Neural progenitor cell (in vitro differentiated cells): ENCODE measurements around the gene ADGRA3. TPM values are rescaled to one million over a fixed set of nuclear protein-coding genes. Genes with fewer than 3 reads are reported as not detected.

ENCODE experiments used
- DNase-seq: peaks from one replicate; pipeline ENCODE4 v3.0.0-alpha.2; 2016; ENCODE audit warnings: low spot score
- H2AFZ ChIP-seq: fragments of 200-600 bp; sonication (generic); replicated peaks from 2 replicates; pipeline ENCODE4 v1.6.1; 2016; ENCODE audit warnings: antibody characterized with exemption
- H3F3A ChIP-seq: fragments of 200-600 bp; sonication (generic); 2 replicates; pipeline ENCODE4 v1.6.1; 2016; ENCODE audit warnings: antibody characterized with exemption, low read depth
- H3K27ac ChIP-seq: fragments of 200-600 bp; sonication (generic); 2 replicates; pipeline ENCODE4 v1.5.1; 2016; ENCODE audit warnings: mild to moderate bottlenecking
- H3K27me3 ChIP-seq: fragments of 200-600 bp; sonication (generic); 2 replicates; pipeline ENCODE4 v1.6.1; 2016; ENCODE audit warnings: mild to moderate bottlenecking, moderate library complexity
- H3K36me3 ChIP-seq: fragments of 200-600 bp; sonication (generic); 2 replicates; pipeline ENCODE4 v1.5.1; 2016
- H3K4me1 ChIP-seq: fragments of 200-600 bp; sonication (generic); 2 replicates; pipeline ENCODE4 v1.6.1; 2016; ENCODE audit warnings: mixed run types
- H3K4me2 ChIP-seq: fragments of 200-600 bp; sonication (generic); 2 replicates; pipeline ENCODE4 v1.6.1; 2016
- H3K4me3 ChIP-seq: fragments of 200-600 bp; sonication (generic); 2 replicates; pipeline ENCODE4 v1.5.1; 2016
- H3K79me2 ChIP-seq: fragments of 200-600 bp; sonication (generic); 2 replicates; pipeline ENCODE4 v1.6.1; 2016; ENCODE audit warnings: low read depth
- H3K9ac ChIP-seq: fragments of 200-600 bp; sonication (generic); 2 replicates; pipeline ENCODE4 v1.6.1; 2016
- H3K9me3 ChIP-seq: fragments of 200-600 bp; sonication (generic); 2 replicates; pipeline ENCODE4 v1.5.1; 2016; ENCODE audit warnings: low read depth
- H4K20me1 ChIP-seq: fragments of 200-600 bp; sonication (generic); 2 replicates; pipeline ENCODE4 v1.6.1; 2016; ENCODE audit warnings: low read depth
- H3K27ac Mint-ChIP-seq: 3 replicates; pipeline ENCODE4 v1.8.0; 2021; ENCODE audit warnings: mixed read lengths
- H3K27me3 Mint-ChIP-seq: 2 replicates; pipeline ENCODE4 v1.8.0; 2022; ENCODE audit warnings: low read depth, mild to moderate bottlenecking, inconsistent platforms, moderate library complexity, mixed read lengths; ENCODE audit not compliant: insufficient read depth
- H3K36me3 Mint-ChIP-seq: 3 replicates; pipeline ENCODE4 v1.8.0; 2021; ENCODE audit warnings: mixed read lengths
- H3K4me1 Mint-ChIP-seq: 3 replicates; pipeline ENCODE4 v1.8.0; 2021; ENCODE audit warnings: mixed read lengths
- H3K4me3 Mint-ChIP-seq: 3 replicates; pipeline ENCODE4 v1.8.0; 2021; ENCODE audit warnings: mild to moderate bottlenecking, moderate library complexity, mixed read lengths
- H3K9me3 Mint-ChIP-seq: 3 replicates; pipeline ENCODE4 v1.8.0; 2020; ENCODE audit warnings: mixed read lengths
- CTCF ChIP-seq: fragments of 200-600 bp; sonication (generic); IDR thresholded peaks from 2 replicates; pipeline ENCODE4 v1.5.1; 2017; ENCODE audit warnings: antibody characterized with exemption, mild to moderate bottlenecking
- EZH2 ChIP-seq: fragments of 200-600 bp; sonication (generic); IDR thresholded peaks from 2 replicates; pipeline ENCODE4 v1.6.1; 2017; ENCODE audit warnings: antibody characterized with exemption, mild to moderate bottlenecking, moderate library complexity
- EZH2phosphoT487 ChIP-seq: fragments of 200-600 bp; sonication (generic); IDR thresholded peaks from 2 replicates; pipeline ENCODE4 v1.6.1; 2017; ENCODE audit warnings: antibody characterized with exemption
- total RNA-seq: library from RNA; depleted of rRNA; stranded (reverse); fragments of >200 nt; gene quantifications from 2 replicates; pipeline ENCODE4 v1.2.3, GENCODE V29; 2015; ENCODE audit warnings: low replicate concordance

ADGRA3 gene
- total RNA-seq, 1 donor from 2014 or later: 87.9 TPM

- Histone ChIP-seq H3K79me2 (no peaks in the 10 kb centered on the region), H3K9ac (no peak overlapping the region), H3K4me3 (no peak overlapping the region), H3F3A (no peaks in the 10 kb centered on the region), H3K27ac (no peak overlapping the region), H3K4me2 (no peak overlapping the region), H3K27me3 (no peaks in the 10 kb centered on the region), H3K4me1 (no peaks in the 10 kb centered on the region), H4K20me1 (peaks cover 4% of the 10 kb centered on the region), H3K9me3 (no peaks in the 10 kb centered on the region), H2AFZ (no peak overlapping the region), H3K36me3 (no peaks in the 10 kb centered on the region)
- TF ChIP-seq EZH2phosphoT487 (no peak), EZH2 (no peak), CTCF (no peak)
- Mint-ChIP-seq H3K27me3 (no peaks in the 10 kb centered on the region), H3K4me1 (no peaks in the 10 kb centered on the region), H3K27ac (no peak overlapping the region), H3K36me3 (peaks cover 25% of the 10 kb centered on the region), H3K9me3 (no peaks in the 10 kb centered on the region), H3K4me3 (no peak overlapping the region)
- DNase-seq: no peak
Measured at GRCh38 chr4:22454216-22454838, 61.5 kb downstream of the ADGRA3 start.

- TF ChIP-seq EZH2: no peak
- no peak for TF ChIP-seq EZH2phosphoT487
- TF ChIP-seq CTCF: no peak
- no peaks in the 10 kb centered on the region for H3K4me1 Mint-ChIP-seq
- Histone ChIP-seq H3K9ac (no peak overlapping the region), H2AFZ (no peak overlapping the region), H3F3A (no peaks in the 10 kb centered on the region), H4K20me1 (no peaks in the 10 kb centered on the region), H3K9me3 (no peaks in the 10 kb centered on the region), H3K27me3 (no peaks in the 10 kb centered on the region), H3K36me3 (peaks cover 36% of the 10 kb centered on the region), H3K4me3 (no peak overlapping the region), H3K27ac (no peak overlapping the region), H3K79me2 (no peaks in the 10 kb centered on the region), H3K4me2 (no peak overlapping the region), H3K4me1 (no peaks in the 10 kb centered on the region)
- H3K27me3 Mint-ChIP-seq: no peaks in the 10 kb centered on the region
- DNase-seq: no peak
- no peak overlapping the region for H3K27ac Mint-ChIP-seq
- peaks cover 33% of the 10 kb centered on the region for H3K36me3 Mint-ChIP-seq
- no peaks in the 10 kb centered on the region for H3K9me3 Mint-ChIP-seq
- no peak overlapping the region for H3K4me3 Mint-ChIP-seq
Measured at GRCh38 chr4:22444813-22445212, 71.1 kb downstream of the ADGRA3 start.

GRCh38 chr4:22442956-22443355 is 72.9 kb downstream of the ADGRA3 start:
- TF ChIP-seq EZH2: no peak
- TF ChIP-seq CTCF: no peak
- TF ChIP-seq EZH2phosphoT487: no peak
- no peak for DNase-seq
- Mint-ChIP-seq H3K4me1 (no peaks in the 10 kb centered on the region), H3K27me3 (no peaks in the 10 kb centered on the region), H3K4me3 (no peak overlapping the region), H3K36me3 (peaks cover 31% of the 10 kb centered on the region), H3K9me3 (no peaks in the 10 kb centered on the region), H3K27ac (no peak overlapping the region)
- no peaks in the 10 kb centered on the region for H3K4me1 ChIP-seq
- no peaks in the 10 kb centered on the region for H3K27me3 ChIP-seq
- H3F3A ChIP-seq: no peaks in the 10 kb centered on the region
- no peak overlapping the region for H3K4me3 ChIP-seq
- H2AFZ ChIP-seq: no peak overlapping the region
- no peak overlapping the region for H3K4me2 ChIP-seq
- H4K20me1 ChIP-seq: no peaks in the 10 kb centered on the region
- H3K79me2 ChIP-seq: no peaks in the 10 kb centered on the region
- peaks cover 33% of the 10 kb centered on the region for H3K36me3 ChIP-seq
- no peaks in the 10 kb centered on the region for H3K9me3 ChIP-seq
- H3K9ac ChIP-seq: no peak overlapping the region
- H3K27ac ChIP-seq: no peak overlapping the region
